HEK293 (cell line): ENCODE results near the gene IER2.

Experiments
- CTCF ChIA-PET: fragments of 350-600 bp; formaldehyde crosslinking; extraction: SDS; loops from one replicate; lab custom pipeline; 2021; ENCODE audit warnings: antibody characterized with exemption; lab: Yijun Ruan, JAX
- POLR2A ChIA-PET: fragments of 300-600 bp; formaldehyde crosslinking; extraction: SDS; loops from one replicate; lab custom pipeline; 2020; ENCODE audit warnings: antibody characterized with exemption, inconsistent platforms; lab: Yijun Ruan, JAX
- H3K27ac ChIP-seq: fragments of 200-500 bp; sonication (Bioruptor generic); 2 replicates; pipeline ENCODE4 v1.5.1; 2014; ENCODE audit warnings: low read depth, low read length, control low read depth, inconsistent platforms; ENCODE audit errors: extremely low read depth
- H3K36me3 ChIP-seq, 2 experiments: fragments of 200-500 bp in 1 of 2; sonication (Bioruptor generic) in 1 of 2; 1 replicate in 1 of 2; 2 replicates in 1 of 2; pipeline ENCODE4 v1.5.1; 2014 to 2017; ENCODE audit warnings: inconsistent platforms in 2 of 2, low read length in 2 of 2; ENCODE audit not compliant: control insufficient read depth in 2 of 2, insufficient read depth in 1 of 2
- H3K4me1 ChIP-seq: fragments of 200-500 bp; sonication (Bioruptor generic); 2 replicates; pipeline ENCODE4 v1.5.1; 2014; ENCODE audit warnings: mild to moderate bottlenecking, low read length, inconsistent platforms; ENCODE audit not compliant: control insufficient read depth, insufficient read depth
- H3K4me3 ChIP-seq: 2 replicates; pipeline ENCODE4 v1.5.1; 2011; ENCODE audit warnings: low read depth, mild to moderate bottlenecking, control low read depth, low read length, moderate library complexity
- H3K9me3 ChIP-seq: fragments of 200-500 bp; sonication (Bioruptor generic); 2 replicates; pipeline ENCODE4 v1.5.1; 2014; ENCODE audit warnings: low read depth, low read length, inconsistent platforms; ENCODE audit not compliant: control insufficient read depth, insufficient read depth
- BCL11A ChIP-seq: fragments of 450-650 bp; formaldehyde crosslinking; IDR thresholded peaks from 2 replicates; pipeline ENCODE4 v1.5.1; 2016; ENCODE audit warnings: low read depth, missing biosample characterization, missing genetic modification characterization
- EGR2 ChIP-seq: fragments of 450-650 bp; formaldehyde crosslinking; IDR thresholded peaks from 2 replicates; pipeline ENCODE4 v1.5.1; 2016; ENCODE audit warnings: low read depth, missing biosample characterization, missing genetic modification characterization
- KLF1 ChIP-seq: fragments of 450-650 bp; formaldehyde crosslinking; IDR thresholded peaks from 2 replicates; pipeline ENCODE4 v1.5.1; 2016; ENCODE audit warnings: missing biosample characterization, missing genetic modification characterization
- PRDM10 ChIP-seq: fragments of 450-650 bp; formaldehyde crosslinking; IDR thresholded peaks from 2 replicates; pipeline ENCODE4 v1.5.1; 2016; ENCODE audit warnings: missing biosample characterization, missing genetic modification characterization
- SCRT2 ChIP-seq: fragments of 450-650 bp; formaldehyde crosslinking; IDR thresholded peaks from 2 replicates; pipeline ENCODE4 v1.5.1; 2016; ENCODE audit warnings: missing biosample characterization, missing genetic modification characterization
- ZBTB1 ChIP-seq: fragments of 450-650 bp; formaldehyde crosslinking; IDR thresholded peaks from 2 replicates; pipeline ENCODE4 v1.5.1; 2016; ENCODE audit warnings: missing biosample characterization, missing genetic modification characterization
- ZBTB6 ChIP-seq: fragments of 450-650 bp; formaldehyde crosslinking; IDR thresholded peaks from 2 replicates; pipeline ENCODE4 v1.5.1; 2017; ENCODE audit warnings: missing biosample characterization, missing genetic modification characterization
- ZNF121 ChIP-seq: fragments of 450-650 bp; formaldehyde crosslinking; IDR thresholded peaks from 2 replicates; pipeline ENCODE4 v1.5.1; 2016; ENCODE audit warnings: missing biosample characterization, missing genetic modification characterization
- ZNF140 ChIP-seq: fragments of 450-650 bp; formaldehyde crosslinking; IDR thresholded peaks from 2 replicates; pipeline ENCODE4 v1.5.1; 2016; ENCODE audit warnings: missing biosample characterization, missing genetic modification characterization
- ZNF26 ChIP-seq: fragments of 450-650 bp; formaldehyde crosslinking; IDR thresholded peaks from 2 replicates; pipeline ENCODE4 v1.5.1; 2016; ENCODE audit warnings: missing biosample characterization, missing genetic modification characterization
- TF ChIP-seq, protein P1 (sequence below): fragments of 450-650 bp; formaldehyde crosslinking; conservative IDR thresholded peaks from 2 replicates; pipeline ENCODE4 v1.5.1; 2016; ENCODE audit warnings: low read depth, missing biosample characterization, missing genetic modification characterization
- TF ChIP-seq, protein P2 (sequence below): fragments of 450-650 bp; formaldehyde crosslinking; IDR thresholded peaks from 2 replicates; pipeline ENCODE4 v1.5.1; 2016; ENCODE audit warnings: missing biosample characterization, missing genetic modification characterization
- TF ChIP-seq, protein P3 (sequence below): fragments of 450-650 bp; formaldehyde crosslinking; IDR thresholded peaks from 2 replicates; pipeline ENCODE4 v1.5.1; 2016; ENCODE audit warnings: missing biosample characterization, missing genetic modification characterization
- TF ChIP-seq, protein P4 (sequence below): fragments of 450-650 bp; formaldehyde crosslinking; IDR thresholded peaks from 2 replicates; pipeline ENCODE4 v1.5.1; 2017; ENCODE audit warnings: missing biosample characterization, missing genetic modification characterization

Gene IER2

GRCh38 chr19:13138171-13138915, 11.9 kb upstream of the IER2 start (continued):
- no peak for TF ChIP-seq PRDM10 (tag by site-specific recombination)
- no peak for TF ChIP-seq ZNF26
- no peak for TF ChIP-seq BCL11A (tag by site-specific recombination)
- TF ChIP-seq ZNF121 (tag by site-specific recombination) = no peak
- no peak for TF ChIP-seq SCRT2
- TF ChIP-seq ZBTB1 (tag by site-specific recombination) = no peak
- TF ChIP-seq KLF1 (tag by site-specific recombination) = peak; percentile 79
- TF ChIP-seq, protein P1, sequence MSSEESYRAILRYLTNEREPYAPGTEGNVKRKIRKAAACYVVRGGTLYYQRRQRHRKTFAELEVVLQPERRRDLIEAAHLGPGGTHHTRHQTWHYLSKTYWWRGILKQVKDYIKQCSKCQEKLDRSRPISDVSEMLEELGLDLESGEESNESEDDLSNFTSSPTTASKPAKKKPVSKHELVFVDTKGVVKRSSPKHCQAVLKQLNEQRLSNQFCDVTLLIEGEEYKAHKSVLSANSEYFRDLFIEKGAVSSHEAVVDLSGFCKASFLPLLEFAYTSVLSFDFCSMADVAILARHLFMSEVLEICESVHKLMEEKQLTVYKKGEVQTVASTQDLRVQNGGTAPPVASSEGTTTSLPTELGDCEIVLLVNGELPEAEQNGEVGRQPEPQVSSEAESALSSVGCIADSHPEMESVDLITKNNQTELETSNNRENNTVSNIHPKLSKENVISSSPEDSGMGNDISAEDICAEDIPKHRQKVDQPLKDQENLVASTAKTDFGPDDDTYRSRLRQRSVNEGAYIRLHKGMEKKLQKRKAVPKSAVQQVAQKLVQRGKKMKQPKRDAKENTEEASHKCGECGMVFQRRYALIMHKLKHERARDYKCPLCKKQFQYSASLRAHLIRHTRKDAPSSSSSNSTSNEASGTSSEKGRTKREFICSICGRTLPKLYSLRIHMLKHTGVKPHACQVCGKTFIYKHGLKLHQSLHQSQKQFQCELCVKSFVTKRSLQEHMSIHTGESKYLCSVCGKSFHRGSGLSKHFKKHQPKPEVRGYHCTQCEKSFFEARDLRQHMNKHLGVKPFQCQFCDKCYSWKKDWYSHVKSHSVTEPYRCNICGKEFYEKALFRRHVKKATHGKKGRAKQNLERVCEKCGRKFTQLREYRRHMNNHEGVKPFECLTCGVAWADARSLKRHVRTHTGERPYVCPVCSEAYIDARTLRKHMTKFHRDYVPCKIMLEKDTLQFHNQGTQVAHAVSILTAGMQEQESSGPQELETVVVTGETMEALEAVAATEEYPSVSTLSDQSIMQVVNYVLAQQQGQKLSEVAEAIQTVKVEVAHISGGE (tag by site-specific recombination) = no peak
- TF ChIP-seq, protein P2, sequence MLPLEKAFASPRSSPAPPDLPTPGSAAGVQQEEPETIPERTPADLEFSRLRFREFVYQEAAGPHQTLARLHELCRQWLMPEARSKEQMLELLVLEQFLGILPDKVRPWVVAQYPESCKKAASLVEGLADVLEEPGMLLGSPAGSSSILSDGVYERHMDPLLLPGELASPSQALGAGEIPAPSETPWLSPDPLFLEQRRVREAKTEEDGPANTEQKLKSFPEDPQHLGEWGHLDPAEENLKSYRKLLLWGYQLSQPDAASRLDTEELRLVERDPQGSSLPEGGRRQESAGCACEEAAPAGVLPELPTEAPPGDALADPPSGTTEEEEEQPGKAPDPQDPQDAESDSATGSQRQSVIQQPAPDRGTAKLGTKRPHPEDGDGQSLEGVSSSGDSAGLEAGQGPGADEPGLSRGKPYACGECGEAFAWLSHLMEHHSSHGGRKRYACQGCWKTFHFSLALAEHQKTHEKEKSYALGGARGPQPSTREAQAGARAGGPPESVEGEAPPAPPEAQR (tag by site-specific recombination) = no peak
- TF ChIP-seq EGR2 (tag by site-specific recombination) = no peak
- TF ChIP-seq, protein P3, sequence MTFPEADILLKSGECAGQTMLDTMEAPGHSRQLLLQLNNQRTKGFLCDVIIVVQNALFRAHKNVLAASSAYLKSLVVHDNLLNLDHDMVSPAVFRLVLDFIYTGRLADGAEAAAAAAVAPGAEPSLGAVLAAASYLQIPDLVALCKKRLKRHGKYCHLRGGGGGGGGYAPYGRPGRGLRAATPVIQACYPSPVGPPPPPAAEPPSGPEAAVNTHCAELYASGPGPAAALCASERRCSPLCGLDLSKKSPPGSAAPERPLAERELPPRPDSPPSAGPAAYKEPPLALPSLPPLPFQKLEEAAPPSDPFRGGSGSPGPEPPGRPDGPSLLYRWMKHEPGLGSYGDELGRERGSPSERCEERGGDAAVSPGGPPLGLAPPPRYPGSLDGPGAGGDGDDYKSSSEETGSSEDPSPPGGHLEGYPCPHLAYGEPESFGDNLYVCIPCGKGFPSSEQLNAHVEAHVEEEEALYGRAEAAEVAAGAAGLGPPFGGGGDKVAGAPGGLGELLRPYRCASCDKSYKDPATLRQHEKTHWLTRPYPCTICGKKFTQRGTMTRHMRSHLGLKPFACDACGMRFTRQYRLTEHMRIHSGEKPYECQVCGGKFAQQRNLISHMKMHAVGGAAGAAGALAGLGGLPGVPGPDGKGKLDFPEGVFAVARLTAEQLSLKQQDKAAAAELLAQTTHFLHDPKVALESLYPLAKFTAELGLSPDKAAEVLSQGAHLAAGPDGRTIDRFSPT (tag by site-specific recombination) = 0 out of 2 replicates have a peak, but pooled peaks have one; percentile 26

- ChIA-PET POLR2A (interaction anchor here (1.0 kb wide), 1 partner anchor 11 kb away, joined by 3 read pairs; the partner anchor contains the start of genes IER2 and STX10), CTCF (interaction anchor here (0.6 kb wide), 1 partner anchor 56 kb away, joined by 3 read pairs; no protein-coding TSS in a partner anchor)
- Histone ChIP-seq H3K9me3 (no peaks in the 10 kb centered on the region), H3K4me1 (no peaks in the 10 kb centered on the region), H3K4me3 (no peak overlapping the region), H3K27ac (no peak overlapping the region), H3K36me3 (peaks cover 10 to 51% of the 10 kb centered on the region in 2 experiments; a peak in 2 of 3 replicates)
- TF ChIP-seq ZNF140 (tag by site-specific recombination) (no peak), ZBTB6 (tag by site-specific recombination) (no peak)
- TF ChIP-seq, protein P4, sequence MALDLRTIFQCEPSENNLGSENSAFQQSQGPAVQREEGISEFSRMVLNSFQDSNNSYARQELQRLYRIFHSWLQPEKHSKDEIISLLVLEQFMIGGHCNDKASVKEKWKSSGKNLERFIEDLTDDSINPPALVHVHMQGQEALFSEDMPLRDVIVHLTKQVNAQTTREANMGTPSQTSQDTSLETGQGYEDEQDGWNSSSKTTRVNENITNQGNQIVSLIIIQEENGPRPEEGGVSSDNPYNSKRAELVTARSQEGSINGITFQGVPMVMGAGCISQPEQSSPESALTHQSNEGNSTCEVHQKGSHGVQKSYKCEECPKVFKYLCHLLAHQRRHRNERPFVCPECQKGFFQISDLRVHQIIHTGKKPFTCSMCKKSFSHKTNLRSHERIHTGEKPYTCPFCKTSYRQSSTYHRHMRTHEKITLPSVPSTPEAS (tag by site-specific recombination) = peak; percentile 37; the same call in 1 of the 2 replicates
These were observed 11.4 kb upstream of the IER2 start for GRCh38 chr19:13138916-13139198.
